K562 (cell line): ENCODE results near the gene BBS1. TPM values are rescaled to one million over a fixed set of nuclear protein-coding genes. Genes with fewer than 3 reads are reported as not detected.
A peak's percentile ranks its signal among the peaks of the same experiment; 100 is the strongest.

Experiments used
- ATAC-seq: fragments of 200-7000 bp; cut with Tn5 transposase; 3 replicates; pipeline ENCODE4 v1.9.1; 2020; ENCODE audit warnings: moderate library complexity
- BruUV-seq: library from RNA; stranded (reverse); fragments of 400-500 nt; replicated peaks from 2 replicates; lab custom pipeline; 2021; lab: Mats Ljungman, UMichigan
- CTCF ChIA-PET: fragments of 300-600 bp; formaldehyde crosslinking; extraction: SDS; loops from one replicate; lab custom pipeline; 2021; ENCODE audit warnings: low intra/inter-chr PET ratio; lab: Yijun Ruan, JAX
- POLR2A ChIA-PET: fragments of 300-600, 350-650 bp; sonication (Branson Sonifier 250); formaldehyde crosslinking; extraction: SDS; loops from one replicate; lab custom pipeline; 2021; ENCODE audit warnings: antibody characterized with exemption, inconsistent platforms; lab: Yijun Ruan, JAX
- DNase-seq, 4 experiments: peaks; one replicate each; pipeline versions ENCODE4 v3.0.0 to v3.0.0-alpha.2; 2011 to 2018; ENCODE audit warnings: low spot score in 3 of 4, mixed read lengths in 3 of 4; ENCODE audit errors: extremely low read depth in 1 of 4
- FAIRE-seq: peaks from 2 replicates; lab custom pipeline; 2011; peaks lifted over from hg19 to GRCh38; lab: Jason Lieb, UNC
- H2AFZ ChIP-seq: 2 replicates; pipeline ENCODE4 v1.6.0; 2011; ENCODE audit warnings: low read depth, low read length, control low read depth, inconsistent platforms
- H3K27ac ChIP-seq: fragments of 200-600 bp; 3 replicates; pipeline ENCODE4 v1.8.0; 2011; ENCODE audit warnings: low read depth, mild to moderate bottlenecking, control low read depth, inconsistent platforms, low read length, moderate library complexity, mixed read lengths; ENCODE audit errors: extremely low read depth
- H3K27me3 ChIP-seq, 2 experiments: fragments of 300-600 bp in 1 of 2; 2 replicates in 1 of 2; 3 replicates in 1 of 2; pipeline versions ENCODE4 v1.6.0 to v1.8.0; 2011; ENCODE audit warnings: inconsistent platforms in 2 of 2, low read length in 2 of 2, mild to moderate bottlenecking in 1 of 2, mixed read lengths in 1 of 2, moderate library complexity in 1 of 2; ENCODE audit not compliant: control insufficient read depth in 2 of 2, insufficient read depth in 2 of 2
- H3K36me3 ChIP-seq: fragments of 300-600 bp; 3 replicates; pipeline ENCODE4 v1.8.0; 2011; ENCODE audit warnings: mild to moderate bottlenecking, low read length, inconsistent platforms; ENCODE audit not compliant: control insufficient read depth, insufficient read depth
- H3K4me1 ChIP-seq, 2 experiments: fragments of 200-600 bp in 1 of 2; replicated peaks in 1 of 2; 2 replicates in 1 of 2; 3 replicates in 1 of 2; pipeline versions ENCODE4 v1.5.1 to v1.8.0; 2011; ENCODE audit warnings: inconsistent platforms in 2 of 2, low read length in 2 of 2, mild to moderate bottlenecking in 1 of 2, mixed read lengths in 1 of 2, moderate library complexity in 1 of 2; ENCODE audit not compliant: control insufficient read depth in 2 of 2, insufficient read depth in 2 of 2
- H3K4me2 ChIP-seq: 2 replicates; pipeline ENCODE4 v1.6.1; 2011; ENCODE audit warnings: low read length, control low read depth, inconsistent platforms, mixed read lengths; ENCODE audit not compliant: insufficient read depth
- H3K4me3 ChIP-seq: fragments of 200-600 bp; sonication (generic), shearing (Covaris generic); 2 replicates; pipeline ENCODE4 v1.5.1; 2016; ENCODE audit warnings: control low read depth, inconsistent platforms
- H3K79me2 ChIP-seq: fragments of 200-600 bp; 3 replicates; pipeline ENCODE4 v1.8.0; 2011; ENCODE audit warnings: low read length, inconsistent platforms; ENCODE audit not compliant: control insufficient read depth, insufficient read depth
- H3K9ac ChIP-seq, 2 experiments: 2 replicates each; pipeline versions ENCODE4 v1.6.0 to v1.6.1; 2011; ENCODE audit warnings: low read depth in 2 of 2, low read length in 2 of 2, control low read depth in 1 of 2, inconsistent platforms in 1 of 2, mild to moderate bottlenecking in 1 of 2, mixed read lengths in 1 of 2; ENCODE audit not compliant: insufficient read depth in 1 of 2
- H3K9me1 ChIP-seq: one replicate; pipeline ENCODE4 v1.6.0; 2011; ENCODE audit warnings: inconsistent platforms, mild to moderate bottlenecking, low read length, moderate library complexity; ENCODE audit not compliant: control insufficient read depth, insufficient read depth
- H3K9me3 ChIP-seq: replicated peaks from 2 replicates; pipeline ENCODE4 v1.5.1; 2011; ENCODE audit warnings: low read depth, low read length, inconsistent platforms; ENCODE audit not compliant: control insufficient read depth, insufficient read depth
- H4K20me1 ChIP-seq: replicated peaks from 2 replicates; pipeline ENCODE4 v1.6.1; 2011; ENCODE audit warnings: low read length, inconsistent platforms, mixed read lengths; ENCODE audit not compliant: control insufficient read depth, insufficient read depth
- CHCHD3 ChIP-seq: fragments of 250-450 bp; sonication (Bioruptor Pico); IDR thresholded peaks from 2 replicates; pipeline ENCODE4 v2.1.2; 2022; ENCODE audit warnings: mild to moderate bottlenecking
- CREM ChIP-seq: IDR thresholded peaks from 2 replicates; pipeline ENCODE4 v1.6.1; 2014; ENCODE audit warnings: antibody characterized with exemption, low read depth
- ETV5 ChIP-seq: sonication (generic); formaldehyde crosslinking; IDR thresholded peaks from 2 replicates; pipeline ENCODE4 v1.4.0; 2020; ENCODE audit warnings: low read depth, mild to moderate bottlenecking, missing genetic modification reagents
- VEZF1 ChIP-seq: fragments of 200-800 bp; sonication (Bioruptor generic); IDR thresholded peaks from 2 replicates; pipeline ENCODE4 v1.6.1; 2017; ENCODE audit warnings: missing genetic modification characterization, missing compliant biosample characterization
- ZBED1 ChIP-seq: IDR thresholded peaks from 2 replicates; pipeline ENCODE4 v1.6.1; 2014
- ZBTB40 ChIP-seq, 2 experiments: fragments of 450-650 bp in 1 of 2; sonication (generic) in 1 of 2; formaldehyde crosslinking in 1 of 2; IDR thresholded peaks; 2 replicates each; pipeline versions ENCODE4 v1.7.1 to v1.9.0; 2016 to 2022; ENCODE audit warnings: inconsistent platforms in 1 of 2, mild to moderate bottlenecking in 1 of 2, missing genetic modification reagents in 1 of 2
- ZBTB9 ChIP-seq: fragments of 450-650 bp; formaldehyde crosslinking; IDR thresholded peaks from 2 replicates; pipeline ENCODE4 v1.4.0; 2020; ENCODE audit warnings: mild to moderate bottlenecking, moderate library complexity
- ZNF445 ChIP-seq: fragments of 250-450 bp; sonication (Bioruptor Pico); IDR thresholded peaks from 2 replicates; pipeline ENCODE4 v1.4.0; 2020; ENCODE audit warnings: low read depth, mild to moderate bottlenecking, moderate library complexity
- WGBS: fragments of 100-300 bp; shearing (Covaris generic); methylation state at CpG from one replicate; pipeline ENCODE4 v1.1.6; 2016; ENCODE audit warnings: low coverage, mixed read lengths; ENCODE audit not compliant: insufficient coverage; ENCODE audit errors: missing lambda C conversion rate; 5-methylcytosine and 5-hydroxymethylcytosine counted together
- in situ Hi-C: fragments of 300-500 bp; cut with MboI; formaldehyde crosslinking; loops from 4 replicates; pipeline ENCODE4 v1.15.0; 2018; ENCODE audit warnings: inconsistent platforms, mixed read lengths
- intact Hi-C: fragments of 100-400 bp; cut with micrococcal nuclease; formaldehyde crosslinking; loops from 2 replicates; pipeline ENCODE4 v1.14.2; 2022
- polyA plus RNA-seq, 8 experiments: library from polyadenylated mRNA; depleted of rRNA in 4 of 8; stranded (reverse) in 5 of 8; unstranded in 3 of 8; fragments of >200 nt; fragmentation: Nextera tagmentation in 2 of 8; fragmentation: Illumina TruSeq in 1 of 8; extraction: Ambion mirVana in 2 of 8; extraction: Trizol in 1 of 8; gene quantifications; 2 replicates each; pipeline versions ENCODE4 v1.2.1 to v1.2.3, GENCODE V29; 2011 to 2014; ENCODE audit warnings: inconsistent platforms in 1 of 8, missing spikeins in 1 of 8
- total RNA-seq, 7 experiments: library from RNA; depleted of rRNA in 6 of 7; stranded (reverse); fragments of >200 nt in 6 of 7; fragmentation: Illumina TruSeq in 2 of 7; extraction: Trizol in 2 of 7; gene quantifications; 2 replicates each; pipeline versions ENCODE4 v1.2.1 to v1.2.3, GENCODE V29; 2011 to 2021; ENCODE audit warnings: low replicate concordance in 1 of 7

Gene BBS1
- total and polyA plus RNA-seq, 9 of the 15 experiments (the other 6 are each of a cell fraction or from before 2014, with no cell fraction given): 9.0 to 19.8 (median 12.1) TPM

GRCh38 chr11:66467034-66467659, 43.3 kb upstream of the BBS1 start:
- BruUV-seq: no TSS peak
- TF ChIP-seq ZBED1: no peak
- no peak for TF ChIP-seq ZBTB9 (CRISPR knock-in tag)
- no peak for TF ChIP-seq CHCHD3
- TF ChIP-seq CREM: no peak
- peak; percentile 41; the same call in 1 of the 2 replicates for TF ChIP-seq ZBTB40 (IDR thresholded peaks at IDR 0.05)
- TF ChIP-seq ZBTB40 (CRISPR knock-in tag; IDR thresholded peaks at IDR 0.05): no peak
- TF ChIP-seq ZNF445 (CRISPR knock-in tag): no peak
- TF ChIP-seq VEZF1: 0 out of 2 replicates have a peak, but pooled peaks have one; percentile 46
- no peak for TF ChIP-seq ETV5 (CRISPR knock-in tag)

More at GRCh38 chr11:66467034-66467659, 43.3 kb upstream of the BBS1 start:
- H3K4me2 ChIP-seq: peak overlapping the region; percentile 69
- in situ Hi-C loops (no loop called here), intact Hi-C loops (no loop called here)
- peaks cover 0 to 24% of the 10 kb centered on the region in 2 experiments; a peak in 3 of 5 replicates for H3K4me1 ChIP-seq
- no peaks in the 10 kb centered on the region for H3K9me3 ChIP-seq
- H3K36me3 ChIP-seq: no peaks in the 10 kb centered on the region; the same call in 2 of the 3 replicates
- no peak for FAIRE-seq
- H4K20me1 ChIP-seq: peaks cover 4% of the 10 kb centered on the region; the same call in 1 of the 2 replicates
- peak overlapping the region; percentile 35 to 83; a peak in 3 of 4 replicates for H3K9ac ChIP-seq
- H2AFZ ChIP-seq: peak overlapping the region; percentile 74
- CTCF ChIA-PET: interaction anchor here (0.7 kb wide), 1 partner anchor 58 kb away, joined by 6 read pairs; no protein-coding TSS in a partner anchor
- peak overlapping the region; percentile 56 for H3K4me3 ChIP-seq
- no peaks in the 10 kb centered on the region for H3K79me2 ChIP-seq
- POLR2A ChIA-PET: interaction anchor here (0.6 to 2.6 kb wide), 6 partner anchors 12 to 850 kb away, joined by 3 to 18 read pairs (median 4); partner anchors contain the start of genes DPP3 and MRPL11
- 10% methylated on average over 28 of the region's 72 CpGs for WGBS
- peak in 2 of 4 experiments; percentile 51 to 62 for DNase-seq
- no peak overlapping the region for H3K27ac ChIP-seq
- H3K9me1 ChIP-seq: no peaks in the 10 kb centered on the region
- no peaks in the 10 kb centered on the region for H3K27me3 ChIP-seq
- peak; percentile 67 for ATAC-seq
